Neural progenitor cell (in vitro differentiated cells): ENCODE measurements around the gene MESP2. TPM values are rescaled to one million over a fixed set of nuclear protein-coding genes. Genes with fewer than 3 reads are reported as not detected.

ENCODE experiments used
- DNase-seq: peaks from one replicate; pipeline ENCODE4 v3.0.0-alpha.2; 2016; ENCODE audit warnings: low spot score
- H2AFZ ChIP-seq: fragments of 200-600 bp; sonication (generic); replicated peaks from 2 replicates; pipeline ENCODE4 v1.6.1; 2016; ENCODE audit warnings: antibody characterized with exemption
- H3F3A ChIP-seq: fragments of 200-600 bp; sonication (generic); 2 replicates; pipeline ENCODE4 v1.6.1; 2016; ENCODE audit warnings: antibody characterized with exemption, low read depth
- H3K27ac ChIP-seq: fragments of 200-600 bp; sonication (generic); 2 replicates; pipeline ENCODE4 v1.5.1; 2016; ENCODE audit warnings: mild to moderate bottlenecking
- H3K27me3 ChIP-seq: fragments of 200-600 bp; sonication (generic); 2 replicates; pipeline ENCODE4 v1.6.1; 2016; ENCODE audit warnings: mild to moderate bottlenecking, moderate library complexity
- H3K36me3 ChIP-seq: fragments of 200-600 bp; sonication (generic); 2 replicates; pipeline ENCODE4 v1.5.1; 2016
- H3K4me1 ChIP-seq: fragments of 200-600 bp; sonication (generic); 2 replicates; pipeline ENCODE4 v1.6.1; 2016; ENCODE audit warnings: mixed run types
- H3K4me2 ChIP-seq: fragments of 200-600 bp; sonication (generic); 2 replicates; pipeline ENCODE4 v1.6.1; 2016
- H3K4me3 ChIP-seq: fragments of 200-600 bp; sonication (generic); 2 replicates; pipeline ENCODE4 v1.5.1; 2016
- H3K79me2 ChIP-seq: fragments of 200-600 bp; sonication (generic); 2 replicates; pipeline ENCODE4 v1.6.1; 2016; ENCODE audit warnings: low read depth
- H3K9ac ChIP-seq: fragments of 200-600 bp; sonication (generic); 2 replicates; pipeline ENCODE4 v1.6.1; 2016
- H3K9me3 ChIP-seq: fragments of 200-600 bp; sonication (generic); 2 replicates; pipeline ENCODE4 v1.5.1; 2016; ENCODE audit warnings: low read depth
- H4K20me1 ChIP-seq: fragments of 200-600 bp; sonication (generic); 2 replicates; pipeline ENCODE4 v1.6.1; 2016; ENCODE audit warnings: low read depth
- H3K27ac Mint-ChIP-seq: 3 replicates; pipeline ENCODE4 v1.8.0; 2021; ENCODE audit warnings: mixed read lengths
- H3K27me3 Mint-ChIP-seq: 2 replicates; pipeline ENCODE4 v1.8.0; 2022; ENCODE audit warnings: low read depth, mild to moderate bottlenecking, inconsistent platforms, moderate library complexity, mixed read lengths; ENCODE audit not compliant: insufficient read depth
- H3K36me3 Mint-ChIP-seq: 3 replicates; pipeline ENCODE4 v1.8.0; 2021; ENCODE audit warnings: mixed read lengths
- H3K4me1 Mint-ChIP-seq: 3 replicates; pipeline ENCODE4 v1.8.0; 2021; ENCODE audit warnings: mixed read lengths
- H3K4me3 Mint-ChIP-seq: 3 replicates; pipeline ENCODE4 v1.8.0; 2021; ENCODE audit warnings: mild to moderate bottlenecking, moderate library complexity, mixed read lengths
- H3K9me3 Mint-ChIP-seq: 3 replicates; pipeline ENCODE4 v1.8.0; 2020; ENCODE audit warnings: mixed read lengths
- CTCF ChIP-seq: fragments of 200-600 bp; sonication (generic); IDR thresholded peaks from 2 replicates; pipeline ENCODE4 v1.5.1; 2017; ENCODE audit warnings: antibody characterized with exemption, mild to moderate bottlenecking
- EZH2 ChIP-seq: fragments of 200-600 bp; sonication (generic); IDR thresholded peaks from 2 replicates; pipeline ENCODE4 v1.6.1; 2017; ENCODE audit warnings: antibody characterized with exemption, mild to moderate bottlenecking, moderate library complexity
- EZH2phosphoT487 ChIP-seq: fragments of 200-600 bp; sonication (generic); IDR thresholded peaks from 2 replicates; pipeline ENCODE4 v1.6.1; 2017; ENCODE audit warnings: antibody characterized with exemption
- total RNA-seq: library from RNA; depleted of rRNA; stranded (reverse); fragments of >200 nt; gene quantifications from 2 replicates; pipeline ENCODE4 v1.2.3, GENCODE V29; 2015; ENCODE audit warnings: low replicate concordance

Gene MESP2
- total RNA-seq, 1 donor from 2014 or later: not detected

- Histone ChIP-seq H3K27me3 (no peaks in the 10 kb centered on the region), H3K4me3 (no peak overlapping the region), H3K4me1 (no peaks in the 10 kb centered on the region), H3K4me2 (no peak overlapping the region), H3K9ac (no peak overlapping the region), H3K9me3 (peaks cover 6% of the 10 kb centered on the region), H4K20me1 (no peaks in the 10 kb centered on the region), H3F3A (no peaks in the 10 kb centered on the region), H3K36me3 (no peaks in the 10 kb centered on the region), H2AFZ (no peak overlapping the region), H3K79me2 (no peaks in the 10 kb centered on the region), H3K27ac (no peak overlapping the region)
- H3K27ac Mint-ChIP-seq: no peak overlapping the region
- DNase-seq: no peak
- H3K36me3 Mint-ChIP-seq: no peaks in the 10 kb centered on the region
- H3K4me1 Mint-ChIP-seq: peaks cover 6% of the 10 kb centered on the region
- peaks cover 16% of the 10 kb centered on the region for H3K9me3 Mint-ChIP-seq
- TF ChIP-seq CTCF (no peak), EZH2 (no peak), EZH2phosphoT487 (no peak)
- peaks cover 5% of the 10 kb centered on the region for H3K27me3 Mint-ChIP-seq
- H3K4me3 Mint-ChIP-seq: no peak overlapping the region
These were observed 7.9 kb downstream of the MESP2 start for GRCh38 chr15:89783861-89784685.

- TF ChIP-seq EZH2phosphoT487: no peak
- no peak for TF ChIP-seq CTCF
- no peak for TF ChIP-seq EZH2
- Histone ChIP-seq H3K27ac (no peak overlapping the region), H3K4me3 (no peak overlapping the region), H3K27me3 (no peaks in the 10 kb centered on the region), H4K20me1 (no peaks in the 10 kb centered on the region), H3K4me2 (no peak overlapping the region), H3K9ac (no peak overlapping the region), H3K4me1 (no peaks in the 10 kb centered on the region), H3F3A (no peaks in the 10 kb centered on the region), H2AFZ (no peak overlapping the region), H3K9me3 (peaks cover 6% of the 10 kb centered on the region), H3K36me3 (no peaks in the 10 kb centered on the region), H3K79me2 (no peaks in the 10 kb centered on the region)
- DNase-seq: no peak
- H3K9me3 Mint-ChIP-seq: peaks cover 16% of the 10 kb centered on the region
- H3K27ac Mint-ChIP-seq: no peak overlapping the region
- H3K36me3 Mint-ChIP-seq: no peaks in the 10 kb centered on the region
- H3K4me1 Mint-ChIP-seq: peaks cover 6% of the 10 kb centered on the region
- no peak overlapping the region for H3K4me3 Mint-ChIP-seq
- peaks cover 5% of the 10 kb centered on the region for H3K27me3 Mint-ChIP-seq
These were observed 8.5 kb downstream of the MESP2 start for GRCh38 chr15:89784686-89784960.

- H3K27ac Mint-ChIP-seq: no peak overlapping the region
- H3K4me3 Mint-ChIP-seq: no peak overlapping the region
- peaks cover 6% of the 10 kb centered on the region for H3K4me1 Mint-ChIP-seq
- Histone ChIP-seq H4K20me1 (no peaks in the 10 kb centered on the region), H3K4me2 (no peak overlapping the region), H3K9ac (no peak overlapping the region), H3K79me2 (no peaks in the 10 kb centered on the region), H3K4me3 (no peak overlapping the region), H3K9me3 (peaks cover 6% of the 10 kb centered on the region), H2AFZ (no peak overlapping the region), H3K4me1 (no peaks in the 10 kb centered on the region), H3K36me3 (no peaks in the 10 kb centered on the region), H3F3A (no peaks in the 10 kb centered on the region), H3K27ac (no peak overlapping the region), H3K27me3 (no peaks in the 10 kb centered on the region)
- DNase-seq: no peak
- H3K36me3 Mint-ChIP-seq: no peaks in the 10 kb centered on the region
- TF ChIP-seq EZH2phosphoT487: no peak
- no peak for TF ChIP-seq EZH2
- H3K27me3 Mint-ChIP-seq: peaks cover 5% of the 10 kb centered on the region
- peaks cover 16% of the 10 kb centered on the region for H3K9me3 Mint-ChIP-seq
These were observed 9.1 kb downstream of the MESP2 start for GRCh38 chr15:89785064-89785773.

- H3K36me3 Mint-ChIP-seq: no peaks in the 10 kb centered on the region
- H3K27ac Mint-ChIP-seq: no peak overlapping the region
These were observed 9.6 kb downstream of the MESP2 start for GRCh38 chr15:89785774-89786140.

More at GRCh38 chr15:89785774-89786140, 9.6 kb downstream of the MESP2 start:
- TF ChIP-seq CTCF (no peak), EZH2 (no peak), EZH2phosphoT487 (no peak)
- Histone ChIP-seq H3K27ac (no peak overlapping the region), H3K4me1 (no peaks in the 10 kb centered on the region), H3K79me2 (no peaks in the 10 kb centered on the region), H3K9ac (no peak overlapping the region), H2AFZ (no peak overlapping the region), H3K4me3 (no peak overlapping the region), H3F3A (no peaks in the 10 kb centered on the region), H3K9me3 (peaks cover 6% of the 10 kb centered on the region), H3K27me3 (no peaks in the 10 kb centered on the region), H3K36me3 (no peaks in the 10 kb centered on the region), H3K4me2 (no peak overlapping the region), H4K20me1 (no peaks in the 10 kb centered on the region)
- no peak overlapping the region for H3K4me3 Mint-ChIP-seq
- H3K9me3 Mint-ChIP-seq: peaks cover 16% of the 10 kb centered on the region
- H3K27me3 Mint-ChIP-seq: peaks cover 5% of the 10 kb centered on the region
- peaks cover 6% of the 10 kb centered on the region for H3K4me1 Mint-ChIP-seq
- no peak for DNase-seq
